HEK293T (cell line): Measurements from ENCODE around the gene ANXA9.
A peak's percentile ranks its signal among the peaks of the same experiment; 100 is the strongest.

Experiments
- CTCF ChIA-PET: fragments of 350-600 bp; formaldehyde crosslinking; extraction: SDS; loops from one replicate; lab custom pipeline; 2021; ENCODE audit warnings: antibody characterized with exemption, inconsistent platforms; lab: Yijun Ruan, JAX
- POLR2A ChIA-PET: fragments of 350-600 bp; formaldehyde crosslinking; extraction: SDS; loops from one replicate; lab custom pipeline; 2020; ENCODE audit warnings: antibody characterized with exemption, inconsistent platforms; lab: Yijun Ruan, JAX
- DNase-seq: peaks from one replicate; pipeline ENCODE4 v3.0.0; 2012; ENCODE audit warnings: mixed read lengths; ENCODE audit errors: extremely low spot score
- ARNT ChIP-seq: fragments of 450-650 bp; IDR thresholded peaks from 2 replicates; pipeline ENCODE4 v1.6.1; 2017; ENCODE audit warnings: mild to moderate bottlenecking
- BHLHE40 ChIP-seq: fragments of 450-650 bp; IDR thresholded peaks from 2 replicates; pipeline ENCODE4 v1.6.1; 2016; ENCODE audit warnings: mild to moderate bottlenecking, moderate library complexity, borderline replicate concordance
- CTBP1 ChIP-seq: fragments of 450-650 bp; IDR thresholded peaks from 2 replicates; pipeline ENCODE4 v1.6.1; 2016; ENCODE audit warnings: borderline replicate concordance
- ELF4 ChIP-seq: fragments of 450-650 bp; IDR thresholded peaks from 2 replicates; pipeline ENCODE4 v1.6.1; 2017; ENCODE audit warnings: antibody characterized with exemption
- FOXA1 ChIP-seq: fragments of 450-650 bp; IDR thresholded peaks from 2 replicates; pipeline ENCODE4 v1.6.1; 2016; ENCODE audit warnings: mild to moderate bottlenecking
- FOXK2 ChIP-seq: fragments of 450-650 bp; IDR thresholded peaks from 2 replicates; pipeline ENCODE4 v1.6.1; 2016; ENCODE audit warnings: mild to moderate bottlenecking
- FOXM1 ChIP-seq: fragments of 450-650 bp; IDR thresholded peaks from 2 replicates; pipeline ENCODE4 v1.6.1; 2017; ENCODE audit warnings: mild to moderate bottlenecking, borderline replicate concordance
- HDGF ChIP-seq: fragments of 450-650 bp; IDR thresholded peaks from 2 replicates; pipeline ENCODE4 v1.6.1; 2017; ENCODE audit warnings: antibody characterized with exemption, borderline replicate concordance
- L3MBTL2 ChIP-seq: fragments of 450-650 bp; conservative IDR thresholded peaks from 2 replicates; pipeline ENCODE4 v1.6.1; 2016; ENCODE audit warnings: mild to moderate bottlenecking
- LEF1 ChIP-seq: fragments of 450-650 bp; IDR thresholded peaks from 2 replicates; pipeline ENCODE4 v1.6.1; 2017; ENCODE audit warnings: mild to moderate bottlenecking, borderline replicate concordance
- NFRKB ChIP-seq: fragments of 450-650 bp; IDR thresholded peaks from 2 replicates; pipeline ENCODE4 v1.6.1; 2016; ENCODE audit warnings: mild to moderate bottlenecking, moderate library complexity
- PKNOX1 ChIP-seq: fragments of 450-650 bp; IDR thresholded peaks from 2 replicates; pipeline ENCODE4 v1.6.1; 2016
- SP1 ChIP-seq: fragments of 450-650 bp; IDR thresholded peaks from 2 replicates; pipeline ENCODE4 v1.6.1; 2017
- SUZ12 ChIP-seq: fragments of 450-650 bp; IDR thresholded peaks from 2 replicates; pipeline ENCODE4 v1.6.1; 2016; ENCODE audit warnings: mild to moderate bottlenecking
- TARDBP ChIP-seq: fragments of 450-650 bp; IDR thresholded peaks from 2 replicates; pipeline ENCODE4 v1.6.1; 2016
- ZNF384 ChIP-seq: fragments of 450-650 bp; IDR thresholded peaks from 2 replicates; pipeline ENCODE4 v1.6.1; 2016

Gene ANXA9

DNA sequence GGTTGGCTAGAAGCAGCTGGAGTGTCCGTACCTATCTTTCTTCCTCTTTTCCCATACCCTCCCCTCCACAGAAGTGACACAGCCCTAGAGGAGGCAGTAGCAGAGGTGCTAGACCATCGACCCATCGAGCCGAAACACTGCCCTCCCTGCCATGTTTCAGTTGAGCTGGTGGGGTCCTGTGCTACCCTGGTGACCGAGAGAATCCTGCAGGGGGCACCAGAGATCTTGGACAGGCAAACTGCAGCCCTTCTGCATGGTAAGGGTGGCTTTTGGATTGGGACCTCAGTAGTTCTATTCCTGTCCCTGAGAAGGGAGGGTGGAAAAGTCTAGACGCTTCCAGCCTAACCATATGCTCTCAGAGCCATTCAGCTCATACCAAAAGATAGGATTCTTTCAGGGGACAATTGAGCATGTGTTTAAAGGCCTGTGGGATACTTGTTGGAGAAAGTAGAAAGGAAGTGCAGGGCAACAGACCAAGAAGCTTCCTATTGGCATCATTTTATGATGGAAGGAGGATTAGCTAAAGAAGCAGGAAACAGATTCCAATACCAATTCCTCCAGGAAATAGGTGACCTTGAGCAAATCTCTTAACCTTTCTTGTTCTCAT, 42.6 kb downstream of the ANXA9 start:
- no peak for TF ChIP-seq SUZ12
- TF ChIP-seq ELF4 = no peak
- TF ChIP-seq NFRKB = no peak
- no peak for TF ChIP-seq L3MBTL2
- TF ChIP-seq CTBP1 = no peak
- TF ChIP-seq TARDBP = no peak
- TF ChIP-seq LEF1 = no peak
- no peak for TF ChIP-seq ZNF384
- no peak for TF ChIP-seq ARNT
- ChIA-PET POLR2A (interaction anchor here (0.6 to 0.8 kb wide), 2 partner anchors 10 to 257 kb away, joined by 3 read pairs; partner anchors contain the start of gene ZNF687), CTCF (interaction anchor here (0.6 to 1.3 kb wide), 10 partner anchors 14 to 92 kb away, joined by 3 to 6 read pairs (median 3); no protein-coding TSS in a partner anchor)
- peak; percentile 84 for DNase-seq

DNA sequence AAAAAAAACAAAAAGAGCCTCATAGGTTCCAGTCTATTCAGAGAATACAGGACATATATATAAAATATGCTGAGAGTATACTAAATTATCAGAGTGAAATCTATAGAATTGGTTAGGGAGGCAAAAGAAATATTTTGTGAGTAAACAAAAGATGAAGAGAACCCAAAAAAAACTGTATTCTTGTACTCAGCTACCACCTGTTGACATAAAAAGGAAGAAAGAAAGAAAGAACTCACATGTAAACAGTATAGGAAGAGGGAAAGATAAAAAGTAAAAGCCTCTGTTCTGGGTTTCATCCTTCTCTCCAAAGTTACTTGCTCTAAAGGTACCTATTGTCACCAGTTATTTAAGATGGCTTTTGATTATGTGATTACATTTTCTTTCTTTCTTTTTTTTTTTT, 44.4 kb downstream of the ANXA9 start:
- no peak for DNase-seq
- ChIA-PET CTCF (interaction anchor here (1.0 kb wide), 1 partner anchor 50 kb away, joined by 3 read pairs; no protein-coding TSS in a partner anchor), POLR2A (no interaction called here)
- TF ChIP-seq ARNT (no peak), SUZ12 (no peak), LEF1 (no peak), NFRKB (no peak), SP1 (no peak), FOXM1 (no peak), FOXA1 (no peak), ELF4 (no peak), CTBP1 (no peak), TARDBP (no peak)

DNA sequence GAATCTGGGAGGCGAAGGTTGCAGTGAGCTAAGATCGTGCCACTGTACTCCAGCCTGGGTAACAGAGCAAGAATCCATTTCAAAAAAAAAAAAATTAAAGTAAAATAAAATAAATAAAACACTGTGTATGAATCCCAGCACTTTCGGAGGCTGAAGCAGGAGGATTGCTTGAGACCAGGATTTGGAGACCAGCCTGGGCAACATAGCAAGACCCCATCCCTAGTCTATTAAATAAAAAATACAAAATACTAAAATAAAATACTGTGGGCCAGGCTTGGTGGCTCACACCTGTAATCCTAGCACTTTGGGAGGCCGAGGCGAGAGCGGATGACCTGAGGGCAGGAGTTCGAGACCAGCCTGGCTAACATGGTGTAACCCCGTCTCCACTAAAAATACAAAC, 50.1 kb downstream of the ANXA9 start:
- DNase-seq = no peak
- TF ChIP-seq SP1 = no peak
- TF ChIP-seq NFRKB = no peak
- TF ChIP-seq FOXM1 = no peak
- no peak for TF ChIP-seq FOXA1
- TF ChIP-seq BHLHE40 = no peak
- ChIA-PET CTCF (no interaction called here), POLR2A (interaction anchor here (0.9 to 1.3 kb wide), 2 partner anchors 16 to 39 kb away, joined by 3 to 6 read pairs; partner anchors contain the start of genes C1orf56 and GABPB2)

GRCh38 chr1:151035167-151035566, 53.1 kb downstream of the ANXA9 start:
- TF ChIP-seq NFRKB (no peak), PKNOX1 (no peak), ARNT (no peak), ELF4 (no peak)
- POLR2A ChIA-PET = no interaction called here
- CTCF ChIA-PET = interaction anchor here (0.6 to 1.7 kb wide), 3 partner anchors 11 to 951 kb away, joined by 3 to 4 read pairs (median 3); no protein-coding TSS in a partner anchor
- no peak for DNase-seq

DNA sequence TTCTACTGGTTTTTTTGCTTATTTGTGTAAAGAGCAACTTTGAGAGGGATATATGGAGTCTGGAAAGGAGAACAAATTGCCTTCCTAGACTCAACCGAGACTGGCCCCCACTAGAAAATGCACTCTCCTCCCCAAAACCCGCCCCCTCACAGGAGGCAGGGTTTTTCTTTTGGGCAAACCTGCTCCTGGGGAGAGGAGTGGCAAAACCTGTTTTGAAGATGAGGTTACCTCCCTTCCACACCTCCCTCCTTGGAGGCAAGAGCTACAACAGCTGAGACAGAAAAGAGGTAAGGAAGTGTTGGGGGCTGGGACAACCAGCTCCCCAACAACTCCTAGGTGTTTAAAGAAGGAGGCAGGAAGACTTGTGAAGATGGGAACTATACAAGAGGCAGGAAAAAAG, 54.3 kb downstream of the ANXA9 start, which contains the start of gene BNIPL:
BNIPL (plus strand) TSS at position 231 of the 400 bp plus-strand sequence; CDS start at position 371, 140 bp downstream.
- CTCF ChIA-PET = no interaction called here
- TF ChIP-seq SP1 = no peak
- no peak for TF ChIP-seq FOXK2
- no peak for TF ChIP-seq ZNF384
- TF ChIP-seq BHLHE40 = no peak
- TF ChIP-seq ELF4 = no peak
- TF ChIP-seq FOXM1 = no peak
- POLR2A ChIA-PET = interaction anchor here (1.6 kb wide), 1 partner anchor 12 kb away, joined by 4 read pairs; the partner anchor contains the start of gene C1orf56
- no peak for DNase-seq

- CTCF ChIA-PET = no interaction called here
- POLR2A ChIA-PET = interaction anchor here (1.6 kb wide), 1 partner anchor 11 kb away, joined by 4 read pairs; the partner anchor contains the start of gene C1orf56
- no peak for DNase-seq
- TF ChIP-seq L3MBTL2 (no peak), ARNT (no peak), LEF1 (no peak), FOXA1 (no peak), SUZ12 (no peak), ZNF384 (no peak), ELF4 (no peak), TARDBP (no peak), NFRKB (no peak), CTBP1 (no peak), BHLHE40 (no peak), HDGF (no peak), PKNOX1 (no peak), FOXK2 (no peak), SP1 (no peak), FOXM1 (no peak)
These were observed 54.9 kb downstream of the ANXA9 start for GRCh38 chr1:151037032-151037431.

DNA sequence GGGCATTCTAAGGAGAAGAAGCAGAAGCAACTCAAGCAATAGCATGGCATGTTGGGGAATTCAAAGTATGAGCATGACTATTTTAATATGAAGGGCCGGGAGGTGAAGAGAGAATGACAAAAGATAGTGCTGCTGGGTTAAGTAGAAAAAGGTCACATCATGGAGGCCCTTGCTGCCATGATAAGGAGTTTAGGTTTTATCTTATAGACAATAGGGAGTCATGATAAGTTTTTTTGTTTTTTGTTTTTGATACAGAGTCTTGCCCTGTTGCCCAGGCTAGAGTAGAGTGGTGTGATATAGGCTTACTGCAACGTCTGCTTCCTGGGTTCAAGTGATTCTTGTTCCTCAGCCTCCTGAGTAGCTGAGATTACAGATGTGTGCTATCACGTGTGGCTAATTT, 57.4 kb downstream of the ANXA9 start:
- no peak for TF ChIP-seq ELF4
- no peak for TF ChIP-seq FOXA1
- TF ChIP-seq BHLHE40 = no peak
- no peak for TF ChIP-seq CTBP1
- no peak for TF ChIP-seq FOXM1
- no peak for TF ChIP-seq HDGF
- no peak for TF ChIP-seq FOXK2
- no peak for TF ChIP-seq SUZ12
- TF ChIP-seq L3MBTL2 = no peak
- TF ChIP-seq TARDBP = no peak
- no peak for TF ChIP-seq ARNT
- no peak for TF ChIP-seq NFRKB
- no peak for TF ChIP-seq SP1
- POLR2A ChIA-PET = interaction anchor here (0.9 kb wide), 1 partner anchor 22 kb away, joined by 3 read pairs; no protein-coding TSS in a partner anchor
- DNase-seq = no peak
- CTCF ChIA-PET = no interaction called here
